ENCODE measurements around the gene COG8.

GRCh38 chr16:69381231-69381630 is 41.9 kb upstream of the COG8 start:
- TF ChIP-seq EZH2 (IDR thresholded peaks at IDR 0.05) (no peak), POLR2AphosphoS5 (IDR thresholded peaks at IDR 0.05; ENCODE audit: borderline replicate concordance, low read depth, low read length) (no peak), FOXP2 (optimal IDR thresholded peaks at IDR 0.05; ENCODE audit: control extremely low read depth, extremely low read length, insufficient read depth) (no peak)

All from SK-N-MC (cell line).